Panc1 (cell line): ENCODE data around the gene NPTX1. TPM values are rescaled to one million over a fixed set of nuclear protein-coding genes. Genes with fewer than 3 reads are reported as not detected.
A peak's percentile ranks its signal among the peaks of the same experiment; 100 is the strongest.

Source experiments
- ATAC-seq: fragments of 200-7000 bp; cut with Tn5 transposase; 2 replicates; pipeline ENCODE4 v1.9.1; 2020; ENCODE audit warnings: mild to moderate bottlenecking, moderate library complexity
- BruUV-seq: library from RNA; stranded (reverse); fragments of 400-500 nt; replicated peaks from 2 replicates; lab custom pipeline; 2021; lab: Mats Ljungman, UMichigan
- CTCF ChIA-PET: fragments of 300-600 bp; sonication (Branson Sonifier 250); formaldehyde crosslinking; loops from one replicate; lab custom pipeline; 2022; ENCODE audit warnings: antibody characterized with exemption; lab: Charles Lee
- POLR2A ChIA-PET: fragments of 300-600 bp; sonication (Branson Sonifier 250); formaldehyde crosslinking; loops from one replicate; lab custom pipeline; 2022; ENCODE audit warnings: antibody characterized with exemption; lab: Charles Lee
- DNase-seq: peaks from one replicate; pipeline ENCODE4 v3.0.0-alpha.2; 2010; ENCODE audit warnings: low read depth, low spot score
- H3K27ac ChIP-seq: 2 replicates; pipeline ENCODE4 v1.5.1; 2011; ENCODE audit warnings: mild to moderate bottlenecking, low read length, inconsistent platforms
- H3K27me3 ChIP-seq: fragments of 200-500 bp; sonication (Bioruptor generic); 2 replicates; pipeline ENCODE4 v1.6.0; 2014; ENCODE audit warnings: low read length, inconsistent platforms; ENCODE audit not compliant: control insufficient read depth, insufficient read depth
- H3K36me3 ChIP-seq: fragments of 200-500 bp; sonication (Bioruptor generic); 2 replicates; pipeline ENCODE4 v1.5.1; 2014; ENCODE audit warnings: inconsistent platforms, mild to moderate bottlenecking, low read length, moderate library complexity; ENCODE audit not compliant: control insufficient read depth, insufficient read depth
- H3K4me1 ChIP-seq: 2 replicates; pipeline ENCODE4 v1.5.1; 2011; ENCODE audit warnings: inconsistent platforms, mild to moderate bottlenecking, low read length, moderate library complexity; ENCODE audit not compliant: control insufficient read depth, insufficient read depth
- H3K4me3 ChIP-seq, 2 experiments: 2 replicates each; pipeline ENCODE4 v1.5.1; 2011 to 2012; ENCODE audit warnings: low read depth in 2 of 2, low read length in 2 of 2, mild to moderate bottlenecking in 2 of 2, inconsistent platforms in 1 of 2, moderate library complexity in 1 of 2
- H3K9me3 ChIP-seq: fragments of 200-500 bp; sonication (Bioruptor generic); 2 replicates; pipeline ENCODE4 v1.5.1; 2014; ENCODE audit warnings: low read depth, mild to moderate bottlenecking, inconsistent platforms, low read length, moderate library complexity; ENCODE audit not compliant: control insufficient read depth, insufficient read depth
- CTCF ChIP-seq: fragments of 450-650 bp; IDR thresholded peaks from 2 replicates; pipeline ENCODE4 v1.5.1; 2017; ENCODE audit warnings: mild to moderate bottlenecking
- POLR2AphosphoS5 ChIP-seq: IDR thresholded peaks from 2 replicates; pipeline ENCODE4 v1.6.1; 2012; ENCODE audit warnings: mild to moderate bottlenecking, low read depth, low read length, moderate library complexity
- SIN3A ChIP-seq: IDR thresholded peaks from 2 replicates; pipeline ENCODE4 v1.6.1; 2012; ENCODE audit warnings: low read depth, mild to moderate bottlenecking, low read length, moderate library complexity, borderline replicate concordance; ENCODE audit not compliant: insufficient read depth
- TCF7L2 ChIP-seq: IDR thresholded peaks from 2 replicates; pipeline ENCODE4 v1.6.1; 2011; ENCODE audit warnings: mild to moderate bottlenecking, low read depth, low read length, inconsistent platforms
- in situ Hi-C: cut with HindIII; loops from 2 replicates; pipeline ENCODE4 v1.10.0; 2016; ENCODE audit warnings: low sequenced_read_pairs, low pct_unique_long_range_greater_than_20kb
- intact Hi-C: fragments of 100-400 bp; cut with micrococcal nuclease; formaldehyde crosslinking; loops from one replicate; pipeline ENCODE4 v1.10.0; 2022; ENCODE audit not compliant: unreplicated experiment
- total RNA-seq: library from RNA; stranded (reverse); gene quantifications from one replicate; pipeline ENCODE4 v1.2.1, GENCODE V29; 2021; ENCODE audit not compliant: unreplicated experiment
- TF ChIP-seq, protein P1 (sequence below), 2 experiments: IDR thresholded peaks; 2 replicates each; pipeline ENCODE4 v1.6.1; 2011 to 2012; ENCODE audit warnings: low read depth in 2 of 2, control low read depth in 1 of 2, low read length in 1 of 2, mild to moderate bottlenecking in 1 of 2, moderate library complexity in 1 of 2; ENCODE audit not compliant: insufficient read depth in 1 of 2

NPTX1 gene
- total RNA-seq, 1 experiment from 2014 or later, result 1.1 TPM

GRCh38 chr17:80426671-80427326 lies 49.6 kb downstream of the NPTX1 start:
- no peaks in the 10 kb centered on the region for H3K36me3 ChIP-seq
- no peaks in the 10 kb centered on the region for H3K27me3 ChIP-seq
- DNase-seq (peak; percentile 30), ATAC-seq (peak; percentile 89)
- no peak overlapping the region for H3K27ac ChIP-seq
- no TSS peak for BruUV-seq
- intact Hi-C loops, result loop anchor here (2.0 to 5.0 kb wide), 2 partner anchors 148 to 556 kb away; no protein-coding TSS in a partner anchor
- no peaks in the 10 kb centered on the region for H3K9me3 ChIP-seq
- ChIA-PET CTCF (interaction anchor here (0.5 to 1.7 kb wide), 6 partner anchors 39 to 545 kb away, joined by 3 to 5 read pairs (median 3); no protein-coding TSS in a partner anchor), POLR2A (no interaction called here)
- TF ChIP-seq POLR2AphosphoS5 (no peak), CTCF (peak; percentile 99)
- in situ Hi-C loops, result no loop called here
- H3K4me1 ChIP-seq, result no peaks in the 10 kb centered on the region
- H3K4me3 ChIP-seq, result no peak overlapping the region

- intact Hi-C loops, result loop anchor here (2.0 to 5.0 kb wide), 2 partner anchors 149 to 556 kb away; no protein-coding TSS in a partner anchor
- TF ChIP-seq TCF7L2 (no peak), CTCF (no peak), SIN3A (no peak), POLR2AphosphoS5 (no peak)
- TF ChIP-seq, protein P1, sequence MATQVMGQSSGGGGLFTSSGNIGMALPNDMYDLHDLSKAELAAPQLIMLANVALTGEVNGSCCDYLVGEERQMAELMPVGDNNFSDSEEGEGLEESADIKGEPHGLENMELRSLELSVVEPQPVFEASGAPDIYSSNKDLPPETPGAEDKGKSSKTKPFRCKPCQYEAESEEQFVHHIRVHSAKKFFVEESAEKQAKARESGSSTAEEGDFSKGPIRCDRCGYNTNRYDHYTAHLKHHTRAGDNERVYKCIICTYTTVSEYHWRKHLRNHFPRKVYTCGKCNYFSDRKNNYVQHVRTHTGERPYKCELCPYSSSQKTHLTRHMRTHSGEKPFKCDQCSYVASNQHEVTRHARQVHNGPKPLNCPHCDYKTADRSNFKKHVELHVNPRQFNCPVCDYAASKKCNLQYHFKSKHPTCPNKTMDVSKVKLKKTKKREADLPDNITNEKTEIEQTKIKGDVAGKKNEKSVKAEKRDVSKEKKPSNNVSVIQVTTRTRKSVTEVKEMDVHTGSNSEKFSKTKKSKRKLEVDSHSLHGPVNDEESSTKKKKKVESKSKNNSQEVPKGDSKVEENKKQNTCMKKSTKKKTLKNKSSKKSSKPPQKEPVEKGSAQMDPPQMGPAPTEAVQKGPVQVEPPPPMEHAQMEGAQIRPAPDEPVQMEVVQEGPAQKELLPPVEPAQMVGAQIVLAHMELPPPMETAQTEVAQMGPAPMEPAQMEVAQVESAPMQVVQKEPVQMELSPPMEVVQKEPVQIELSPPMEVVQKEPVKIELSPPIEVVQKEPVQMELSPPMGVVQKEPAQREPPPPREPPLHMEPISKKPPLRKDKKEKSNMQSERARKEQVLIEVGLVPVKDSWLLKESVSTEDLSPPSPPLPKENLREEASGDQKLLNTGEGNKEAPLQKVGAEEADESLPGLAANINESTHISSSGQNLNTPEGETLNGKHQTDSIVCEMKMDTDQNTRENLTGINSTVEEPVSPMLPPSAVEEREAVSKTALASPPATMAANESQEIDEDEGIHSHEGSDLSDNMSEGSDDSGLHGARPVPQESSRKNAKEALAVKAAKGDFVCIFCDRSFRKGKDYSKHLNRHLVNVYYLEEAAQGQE (IDR thresholded peaks at IDR 0.05; ENCODE audit: insufficient read depth in 1 of 2, low read depth in 2 of 2, low read length in 1 of 2), result no peak
- Histone ChIP-seq H3K36me3 (no peaks in the 10 kb centered on the region), H3K27ac (no peak overlapping the region), H3K4me1 (no peaks in the 10 kb centered on the region), H3K4me3 (no peak overlapping the region), H3K27me3 (no peaks in the 10 kb centered on the region), H3K9me3 (no peaks in the 10 kb centered on the region)
- in situ Hi-C loops, result no loop called here
- POLR2A ChIA-PET, result no interaction called here
- BruUV-seq, result no TSS peak
- no peak for DNase-seq
- ATAC-seq, result no peak
- CTCF ChIA-PET, result interaction anchor here (0.6 to 1.6 kb wide), 2 partner anchors 150 to 235 kb away, joined by 4 to 5 read pairs; no protein-coding TSS in a partner anchor
Measured at GRCh38 chr17:80425835-80426426, 50.5 kb downstream of the NPTX1 start.
